IMR-90 (cell line): ENCODE results near the gene TP73. TPM values are rescaled to one million over a fixed set of nuclear protein-coding genes. Genes with fewer than 3 reads are reported as not detected.

Source experiments
- ATAC-seq: fragments of 200-7000 bp; cut with Tn5 transposase; 2 replicates; pipeline ENCODE4 v1.9.1; 2020; ENCODE audit warnings: low read depth, mild to moderate bottlenecking, moderate library complexity
- BruUV-seq: library from RNA; stranded (reverse); fragments of 400-500 nt; replicated peaks from 2 replicates; lab custom pipeline; 2021; lab: Mats Ljungman, UMichigan
- CTCF ChIA-PET: fragments of 300-600 bp; formaldehyde crosslinking; extraction: SDS; loops from one replicate; lab custom pipeline; 2021; ENCODE audit warnings: antibody characterized with exemption; lab: Yijun Ruan, JAX
- POLR2A ChIA-PET: fragments of 300-600 bp; sonication (Branson Sonifier 250); formaldehyde crosslinking; loops from one replicate; lab custom pipeline; 2022; ENCODE audit warnings: antibody characterized with exemption; ENCODE audit not compliant: unreplicated experiment; lab: Charles Lee
- DNase-seq: peaks from one replicate; pipeline ENCODE4 v3.0.0; 2013
- H2AFZ ChIP-seq: replicated peaks from 2 replicates; pipeline ENCODE3; 2013; ENCODE audit warnings: low read length, mild to moderate bottlenecking; ENCODE audit not compliant: poor library complexity
- H2AK5ac ChIP-seq: 2 replicates; pipeline ENCODE4 v1.6.1; 2013; ENCODE audit warnings: low read depth, low read length, inconsistent platforms
- H2AK9ac ChIP-seq: replicated peaks from 2 replicates; pipeline ENCODE3; 2013; ENCODE audit warnings: mild to moderate bottlenecking, low read depth, low read length, moderate library complexity; ENCODE audit not compliant: poor library complexity
- H2BK120ac ChIP-seq: 2 replicates; pipeline ENCODE4 v1.6.1; 2013; ENCODE audit warnings: low read depth, low read length, inconsistent platforms
- H2BK15ac ChIP-seq: 3 replicates; pipeline ENCODE4 v1.6.1; 2013; ENCODE audit warnings: low read depth, low read length, inconsistent platforms
- H2BK20ac ChIP-seq: 2 replicates; pipeline ENCODE4 v1.6.1; 2013; ENCODE audit warnings: low read depth, mild to moderate bottlenecking, inconsistent platforms, low read length, moderate library complexity
- H2BK5ac ChIP-seq: 2 replicates; pipeline ENCODE4 v1.6.1; 2013; ENCODE audit warnings: mild to moderate bottlenecking, low read depth, low read length, inconsistent platforms; ENCODE audit not compliant: poor library complexity, severe bottlenecking
- H3K14ac ChIP-seq: replicated peaks from 2 replicates; pipeline ENCODE4 v1.6.1; 2013; ENCODE audit warnings: low read depth, low read length, inconsistent platforms
- H3K18ac ChIP-seq: 2 replicates; pipeline ENCODE4 v1.6.1; 2013; ENCODE audit warnings: low read depth, low read length, control low read depth
- H3K23ac ChIP-seq: 2 replicates; pipeline ENCODE4 v1.6.1; 2013; ENCODE audit warnings: low read depth, low read length, inconsistent platforms
- H3K27ac ChIP-seq: 2 replicates; pipeline ENCODE4 v1.5.1; 2013; ENCODE audit warnings: mild to moderate bottlenecking, control low read depth, low read length; ENCODE audit not compliant: insufficient read depth
- H3K27me3 ChIP-seq: 2 replicates; pipeline ENCODE4 v1.6.1; 2013; ENCODE audit warnings: low read length; ENCODE audit not compliant: control insufficient read depth, insufficient read depth
- H3K36me3 ChIP-seq: 2 replicates; pipeline ENCODE4 v1.6.1; 2013; ENCODE audit warnings: low read length, mixed read lengths; ENCODE audit not compliant: control insufficient read depth, insufficient read depth
- H3K4ac ChIP-seq: 2 replicates; pipeline ENCODE4 v1.6.1; 2013; ENCODE audit warnings: low read depth, low read length, inconsistent platforms
- H3K4me1 ChIP-seq: 2 replicates; pipeline ENCODE4 v1.6.1; 2013; ENCODE audit warnings: low read length, mixed read lengths; ENCODE audit not compliant: control insufficient read depth, insufficient read depth
- H3K4me2 ChIP-seq: 2 replicates; pipeline ENCODE4 v1.6.1; 2013; ENCODE audit warnings: low read depth, mild to moderate bottlenecking, control low read depth, low read length, moderate library complexity
- H3K4me3 ChIP-seq: 2 replicates; pipeline ENCODE4 v1.5.1; 2013; ENCODE audit warnings: low read depth, mild to moderate bottlenecking, control low read depth, low read length, moderate library complexity; ENCODE audit not compliant: insufficient read depth
- H3K56ac ChIP-seq: 2 replicates; pipeline ENCODE4 v1.6.1; 2013; ENCODE audit warnings: low read length, inconsistent platforms; ENCODE audit not compliant: insufficient read depth; ENCODE audit errors: extremely low read depth
- H3K79me1 ChIP-seq, 2 experiments: 2 replicates each; pipeline ENCODE4 v1.6.1; 2013; ENCODE audit warnings: low read length in 2 of 2, inconsistent platforms in 1 of 2, low read depth in 1 of 2
- H3K9ac ChIP-seq: 2 replicates; pipeline ENCODE4 v1.6.1; 2013; ENCODE audit warnings: low read depth, low read length, control low read depth
- H3K9me1 ChIP-seq: 2 replicates; pipeline ENCODE4 v1.6.1; 2013; ENCODE audit warnings: low read length, inconsistent platforms; ENCODE audit not compliant: insufficient read depth
- H3K9me3 ChIP-seq: 2 replicates; pipeline ENCODE4 v1.6.1; 2013; ENCODE audit warnings: low read length; ENCODE audit not compliant: control insufficient read depth, insufficient read depth
- H4K20me1 ChIP-seq: 2 replicates; pipeline ENCODE4 v1.6.1; 2013; ENCODE audit warnings: low read length, inconsistent platforms; ENCODE audit not compliant: insufficient read depth
- H4K5ac ChIP-seq: 2 replicates; pipeline ENCODE4 v1.6.1; 2013; ENCODE audit warnings: mild to moderate bottlenecking, low read depth, low read length, control low read depth
- H4K8ac ChIP-seq, 2 experiments: 2 replicates each; pipeline ENCODE4 v1.6.1; 2013; ENCODE audit warnings: low read depth in 2 of 2, low read length in 2 of 2, control low read depth in 1 of 2, inconsistent platforms in 1 of 2
- H4K91ac ChIP-seq: 2 replicates; pipeline ENCODE4 v1.6.1; 2013; ENCODE audit warnings: low read depth, low read length, inconsistent platforms; ENCODE audit not compliant: insufficient read depth
- BHLHE40 ChIP-seq: fragments of 150-350 bp; IDR thresholded peaks from 2 replicates; pipeline ENCODE4 v1.6.1; 2016; ENCODE audit warnings: mild to moderate bottlenecking, low read depth, low read length
- CEBPB ChIP-seq: IDR thresholded peaks from 2 replicates; pipeline ENCODE4 v1.6.1; 2012; ENCODE audit warnings: low read depth, low read length, improper control_type of control experiment
- CHD1 ChIP-seq: IDR thresholded peaks from 2 replicates; pipeline ENCODE4 v1.6.1; 2012; ENCODE audit warnings: low read depth, low read length, improper control_type of control experiment
- CTCF ChIP-seq: conservative IDR thresholded peaks from 2 replicates; pipeline ENCODE4 v1.5.1; 2012; ENCODE audit warnings: mild to moderate bottlenecking, low read depth, low read length, improper control_type of control experiment
- ELK1 ChIP-seq: fragments of 150-350 bp; IDR thresholded peaks from 2 replicates; pipeline ENCODE4 v1.6.1; 2016; ENCODE audit warnings: low read depth, mild to moderate bottlenecking, low read length, moderate library complexity, borderline replicate concordance
- FOS ChIP-seq: fragments of 150-350 bp; IDR thresholded peaks from 2 replicates; pipeline ENCODE4 v1.6.1; 2016; ENCODE audit warnings: low read depth, low read length
- MAFK ChIP-seq: IDR thresholded peaks from 2 replicates; pipeline ENCODE4 v1.6.1; 2012; ENCODE audit warnings: low read depth, low read length, improper control_type of control experiment
- MAZ ChIP-seq: IDR thresholded peaks from 2 replicates; pipeline ENCODE4 v1.6.1; 2012; ENCODE audit warnings: low read depth, mild to moderate bottlenecking, low read length, improper control_type of control experiment, moderate library complexity, borderline replicate concordance
- MXI1 ChIP-seq: IDR thresholded peaks from 2 replicates; pipeline ENCODE4 v1.6.1; 2012; ENCODE audit warnings: low read depth, mild to moderate bottlenecking, low read length, moderate library complexity, borderline replicate concordance
- NFE2L2 ChIP-seq: fragments of 150-350 bp; IDR thresholded peaks from 2 replicates; pipeline ENCODE4 v1.6.1; 2016; ENCODE audit warnings: low read depth, mild to moderate bottlenecking, low read length
- POLR2A ChIP-seq: IDR thresholded peaks from 2 replicates; pipeline ENCODE4 v1.6.1; 2012; ENCODE audit warnings: mild to moderate bottlenecking, low read depth, low read length
- RAD21 ChIP-seq: IDR thresholded peaks from 2 replicates; pipeline ENCODE4 v1.6.1; 2012; ENCODE audit warnings: low read length, improper control_type of control experiment
- RCOR1 ChIP-seq: IDR thresholded peaks from 2 replicates; pipeline ENCODE4 v1.6.1; 2012; ENCODE audit warnings: mild to moderate bottlenecking, low read length, improper control_type of control experiment; ENCODE audit not compliant: insufficient replicate concordance
- RFX5 ChIP-seq: IDR thresholded peaks from 2 replicates; pipeline ENCODE4 v1.8.0; 2012; ENCODE audit warnings: low read depth, mild to moderate bottlenecking, low read length, moderate library complexity
- SMC3 ChIP-seq: fragments of 150-350 bp; IDR thresholded peaks from 2 replicates; pipeline ENCODE4 v1.6.1; 2016; ENCODE audit warnings: low read depth, mild to moderate bottlenecking, antibody characterized with exemption, low read length, moderate library complexity
- USF2 ChIP-seq: fragments of 150-350 bp; IDR thresholded peaks from 2 replicates; pipeline ENCODE4 v1.6.1; 2017; ENCODE audit warnings: mild to moderate bottlenecking, antibody characterized with exemption, low read length, low read depth
- WGBS, 2 experiments: methylation state at CpG; one replicate each; pipeline versions ENCODE4 v1.1.5 to v1.1.7; 2013; ENCODE audit warnings: missing lambda C conversion rate in 2 of 2; ENCODE audit not compliant: insufficient read length in 1 of 2; ENCODE audit errors: extremely low coverage in 2 of 2; 5-methylcytosine and 5-hydroxymethylcytosine counted together
- dilution Hi-C: fragments of 300-500 bp; cut with HindIII; formaldehyde crosslinking; loops from one replicate; pipeline ENCODE4 v1.14.3; 2018; ENCODE audit warnings: low sequenced_read_pairs; ENCODE audit not compliant: unreplicated experiment
- in situ Hi-C: fragments of 300-500 bp; cut with MboI; formaldehyde crosslinking; loops from 3 replicates; pipeline ENCODE4 v1.14.3; 2019; ENCODE audit warnings: low sequenced_read_pairs, inconsistent platforms, mixed read lengths
- intact Hi-C: fragments of 100-400 bp; cut with micrococcal nuclease; formaldehyde crosslinking; loops from 2 replicates; pipeline ENCODE4 v1.10.0; 2022
- polyA plus RNA-seq, 3 experiments: library from polyadenylated mRNA; depleted of rRNA; stranded (reverse); fragments of >200 nt; gene quantifications; 2 replicates each; pipeline ENCODE4 v1.2.3, GENCODE V29; 2012; ENCODE audit warnings: low replicate concordance in 1 of 3
- total RNA-seq: library from RNA; depleted of rRNA; stranded (reverse); fragments of >200 nt; gene quantifications from 2 replicates; pipeline ENCODE4 v1.2.3, GENCODE V29; 2012

TP73 gene
- total and polyA plus RNA-seq, 2 of the 4 experiments (the other 2 are of a cell fraction) = not detected

- POLR2A ChIA-PET = no interaction called here
- no TSS peak for BruUV-seq
- no peak for ATAC-seq
Observed at GRCh38 chr1:3638676-3639075, 13.6 kb upstream of the TP73 start.

More at GRCh38 chr1:3638676-3639075, 13.6 kb upstream of the TP73 start:
- Histone ChIP-seq H3K56ac (no peak overlapping the region), H3K27me3 (no peaks in the 10 kb centered on the region), H3K4me3 (no peak overlapping the region), H2AFZ (no peak overlapping the region), H3K4me1 (no peaks in the 10 kb centered on the region), H4K91ac (no peak overlapping the region), H3K79me1 (peaks cover 0 to 5% of the 10 kb centered on the region in 2 experiments; a peak in 1 of 4 replicates), H3K36me3 (peaks cover 49% of the 10 kb centered on the region), H2AK9ac (no peak overlapping the region), H3K14ac (no peak overlapping the region), H3K9me1 (0 out of 2 replicates have a peak, but pooled peaks cover 3% of the 10 kb centered on the region), H2BK15ac (no peak overlapping the region), H2AK5ac (no peak overlapping the region), H3K9me3 (no peaks in the 10 kb centered on the region), H3K18ac (no peak overlapping the region), H2BK20ac (no peak overlapping the region), H2BK120ac (no peak overlapping the region), H3K4me2 (no peak overlapping the region), H3K4ac (no peak overlapping the region), H4K8ac (no peak overlapping the region), H3K23ac (no peak overlapping the region), H2BK5ac (no peak overlapping the region), H4K20me1 (no peaks in the 10 kb centered on the region), H3K9ac (no peak overlapping the region), H4K5ac (no peak overlapping the region), H3K27ac (no peak overlapping the region)
- in situ Hi-C loops = no loop called here
- CTCF ChIA-PET = no interaction called here
- WGBS, 2 experiments = 96% methylated on average over 4 of the region's 15 CpGs; no CpG with 5 or more reads in 1 of the 2 experiments
- intact Hi-C loops = no loop called here
- DNase-seq = no peak
- dilution Hi-C loops = no loop called here
- TF ChIP-seq SMC3 = no peak
- TF ChIP-seq CTCF = no peak
- TF ChIP-seq MXI1 = no peak
- no peak for TF ChIP-seq MAZ
- TF ChIP-seq RFX5 = no peak
- no peak for TF ChIP-seq MAFK
- TF ChIP-seq RCOR1 = no peak
- TF ChIP-seq CHD1 = no peak
- no peak for TF ChIP-seq NFE2L2
- no peak for TF ChIP-seq USF2
- no peak for TF ChIP-seq FOS
- no peak for TF ChIP-seq ELK1
- no peak for TF ChIP-seq RAD21
- TF ChIP-seq CEBPB = no peak
- no peak for TF ChIP-seq BHLHE40
- TF ChIP-seq POLR2A = no peak
